Ishikawa (cell line): ENCODE data around the gene CYP2J2.

Experiments
- CEBPB ChIP-seq: IDR thresholded peaks from 2 replicates; pipeline ENCODE4 v1.6.1; 2012
- EGR1 ChIP-seq: IDR thresholded peaks from 2 replicates; pipeline ENCODE4 v1.6.1; 2012
- EP300 ChIP-seq: IDR thresholded peaks from 2 replicates; pipeline ENCODE4 v1.6.1; 2012; ENCODE audit warnings: borderline replicate concordance
- FOXM1 ChIP-seq: IDR thresholded peaks from 2 replicates; pipeline ENCODE4 v1.6.1; 2012; ENCODE audit warnings: low read depth, borderline replicate concordance
- RAD21 ChIP-seq: IDR thresholded peaks from 2 replicates; pipeline ENCODE4 v1.6.1; 2012; ENCODE audit warnings: low read depth
- USF1 ChIP-seq: IDR thresholded peaks from 2 replicates; pipeline ENCODE4 v1.6.1; 2012
- YY1 ChIP-seq: IDR thresholded peaks from 2 replicates; pipeline ENCODE4 v1.6.1; 2012; ENCODE audit warnings: low read depth
- TF ChIP-seq, protein P1 (sequence below): IDR thresholded peaks from 2 replicates; pipeline ENCODE4 v1.6.1; 2012

- TF ChIP-seq FOXM1, result no peak
- TF ChIP-seq EP300, result no peak
- TF ChIP-seq, protein P1, sequence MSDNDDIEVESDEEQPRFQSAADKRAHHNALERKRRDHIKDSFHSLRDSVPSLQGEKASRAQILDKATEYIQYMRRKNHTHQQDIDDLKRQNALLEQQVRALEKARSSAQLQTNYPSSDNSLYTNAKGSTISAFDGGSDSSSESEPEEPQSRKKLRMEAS, result no peak
- TF ChIP-seq YY1, result no peak
- no peak for TF ChIP-seq CEBPB
- TF ChIP-seq USF1, result no peak
- no peak for TF ChIP-seq RAD21
- TF ChIP-seq EGR1, result no peak
These were observed 9.8 kb upstream of the CYP2J2 start for GRCh38 chr1:59936358-59936821.
